Right lobe of liver (tissue), 6 donors: ENCODE data around the gene CTCFL. TPM values are rescaled to one million over a fixed set of nuclear protein-coding genes. Genes with fewer than 3 reads are reported as not detected.

Experiments
- ATAC-seq, 4 donors: fragments of 200-7000 bp; cut with Tn5 transposase; one replicate each; pipeline ENCODE4 v1.9.1; 2020; ENCODE audit warnings: mild to moderate bottlenecking in 4 of 4, moderate library complexity in 4 of 4
- DNase-seq, 3 donors: peaks; one replicate each; pipeline ENCODE4 v3.0.0-alpha.2; 2020
- H3K27ac ChIP-seq, 3 donors: fragments of 200-600 bp; one replicate each; pipeline ENCODE4 v1.8.0; 2022
- H3K27me3 ChIP-seq, 2 donors: fragments of 200-600 bp; one replicate each; pipeline ENCODE4 v1.8.0; 2022
- H3K36me3 ChIP-seq, 4 donors: fragments of 200-600 bp; sonication (generic) in 1 of 4; one replicate each; pipeline versions ENCODE4 v1.5.1 to v1.8.0; 2017 to 2022; ENCODE audit warnings: control low read depth in 1 of 4
- H3K4me1 ChIP-seq, 4 donors: fragments of 200-600 bp; sonication (generic) in 1 of 4; one replicate each; pipeline versions ENCODE4 v1.5.1 to v1.8.0; 2017 to 2022; ENCODE audit warnings: control low read depth in 1 of 4
- H3K4me3 ChIP-seq, 3 donors: fragments of 200-600 bp; one replicate each; pipeline ENCODE4 v1.8.0; 2022
- H3K9me3 ChIP-seq, 4 donors: fragments of 200-600 bp; sonication (generic) in 1 of 4; one replicate each; pipeline versions ENCODE4 v1.5.1 to v1.8.0; 2017 to 2022; ENCODE audit warnings: control low read depth in 1 of 4
- CTCF ChIP-seq, 4 donors: fragments of 200-600 bp in 3 of 4; fragments of 450-650 bp in 1 of 4; IDR thresholded peaks; one replicate each; pipeline versions ENCODE4 v1.5.1 to v1.8.0; 2016 to 2022; ENCODE audit warnings: antibody characterized with exemption in 4 of 4, mild to moderate bottlenecking in 2 of 4
- POLR2A ChIP-seq: fragments of 450-650 bp; IDR thresholded peaks from one replicate; pipeline ENCODE4 v1.6.1; 2017; ENCODE audit warnings: antibody characterized with exemption, mild to moderate bottlenecking
- WGBS: methylation state at CpG from one replicate; pipeline ENCODE4 v1.1.6; 2018; ENCODE audit warnings: low coverage, low lambda C conversion rate; ENCODE audit not compliant: insufficient coverage; ENCODE audit errors: missing lambda C conversion rate; 5-methylcytosine and 5-hydroxymethylcytosine counted together
- intact Hi-C, 2 donors: fragments of 100-400 bp; cut with DNase I; formaldehyde crosslinking; loops; one replicate each; pipeline versions ENCODE4 v1.11.2 to v1.14.1; 2022
- total RNA-seq, 6 experiments: library from RNA; depleted of rRNA in 2 of 6; stranded (reverse); fragments of >200 nt in 2 of 6; fragmentation: NEBNext Ultra II Directional in 3 of 6; extraction: Animal tissue kit (Norgen Biotek cat#: 25700) in 3 of 6; gene quantifications; one replicate each; pipeline versions ENCODE4 v1.1.0 to v1.2.4, GENCODE V29; 2016 to 2023
- donor health status: DM: no; HTN: yes; CAD: no.
- donor health status: DM: no; HTN: no; CAD: no.
- donor health status: DM: no; HTN: no; CAD: no.
- donor health status: DM: no; HTN: yes; CAD: no.
- donor health status: DM: no; HTN: yes; CAD: no.

CTCFL gene
- total RNA-seq, 6 experiments from 2014 or later, result 0.09 to 0.50 (median 0.33) TPM; not detected in 2

GRCh38 chr20:57462781-57463180, 62.2 kb downstream of the CTCFL start:
- H3K4me3 ChIP-seq, result no peak overlapping the region
- TF ChIP-seq CTCF (IDR thresholded peaks at IDR 0.05) (no peak), POLR2A (no peak)
- H3K27me3 ChIP-seq, result no peaks in the 10 kb centered on the region
- H3K36me3 ChIP-seq, result no peaks in the 10 kb centered on the region
- DNase-seq (no peak), ATAC-seq (no peak)
- 90% methylated on average over 8 of the region's 8 CpGs for WGBS
- H3K27ac ChIP-seq, result no peak overlapping the region
- intact Hi-C loops, result no loop called here
- H3K4me1 ChIP-seq, result peaks cover 0 to 9% (median 0%) of the 10 kb centered on the region in 4 donors
- no peaks in the 10 kb centered on the region for H3K9me3 ChIP-seq

- H3K36me3 ChIP-seq, result no peaks in the 10 kb centered on the region
These were observed 63.2 kb downstream of the CTCFL start for GRCh38 chr20:57461726-57462125.

GRCh38 chr20:57460781-57461465, 64.0 kb downstream of the CTCFL start:
- ATAC-seq (no peak), DNase-seq (no peak)
- Histone ChIP-seq H3K27me3 (no peaks in the 10 kb centered on the region), H3K4me1 (peaks cover 0 to 18% (median 0%) of the 10 kb centered on the region in 4 donors), H3K36me3 (no peaks in the 10 kb centered on the region), H3K4me3 (no peak overlapping the region), H3K27ac (no peak overlapping the region), H3K9me3 (no peaks in the 10 kb centered on the region)
- 40% methylated on average over 1 of the region's 15 CpGs for WGBS
- TF ChIP-seq POLR2A (no peak), CTCF (IDR thresholded peaks at IDR 0.05) (no peak)
- intact Hi-C loops, result no loop called here

More at GRCh38 chr20:57461726-57462125, 63.2 kb downstream of the CTCFL start:
- no peaks in the 10 kb centered on the region for H3K27me3 ChIP-seq
- TF ChIP-seq CTCF (IDR thresholded peaks at IDR 0.05), result no peak
- TF ChIP-seq POLR2A, result no peak
- H3K9me3 ChIP-seq, result no peaks in the 10 kb centered on the region
- intact Hi-C loops, result no loop called here
- no peak for ATAC-seq
- DNase-seq, result no peak
- H3K4me3 ChIP-seq, result no peak overlapping the region
- WGBS, result 70% methylated on average over 3 of the region's 7 CpGs
- peaks cover 0 to 18% (median 0%) of the 10 kb centered on the region in 4 donors for H3K4me1 ChIP-seq
- no peak overlapping the region for H3K27ac ChIP-seq

- H3K4me1 ChIP-seq, result peaks cover 0 to 18% (median 0%) of the 10 kb centered on the region in 4 donors
- 60% methylated on average over 1 of the region's 5 CpGs for WGBS
- intact Hi-C loops, result no loop called here
- H3K4me3 ChIP-seq, result no peak overlapping the region
- H3K27me3 ChIP-seq, result no peaks in the 10 kb centered on the region
- ATAC-seq (no peak), DNase-seq (no peak)
- H3K36me3 ChIP-seq, result no peaks in the 10 kb centered on the region
- TF ChIP-seq CTCF (IDR thresholded peaks at IDR 0.05), result no peak
- no peak for TF ChIP-seq POLR2A
- no peak overlapping the region for H3K27ac ChIP-seq
- H3K9me3 ChIP-seq, result no peaks in the 10 kb centered on the region
These were observed 65.0 kb downstream of the CTCFL start for GRCh38 chr20:57459897-57460296.
